SU-DHL-6 (cell line): ENCODE data around the gene PMIS2.
"Not testable (repeated sequence)": the region's sequence is repeated elsewhere in the genome, so short reads cannot be mapped to it uniquely, and the experiment has no call there.

Experiments
- CTCF ChIP-seq: fragments of 200-600 bp; sonication (generic); IDR thresholded peaks from one replicate; pipeline ENCODE4 v1.5.1; 2017; ENCODE audit warnings: antibody characterized with exemption, mild to moderate bottlenecking, low read length, moderate library complexity; ENCODE audit not compliant: insufficient read depth, poor library complexity, severe bottlenecking
- EZH2phosphoT487 ChIP-seq: fragments of 200-600 bp; sonication (generic), shearing (Covaris generic); conservative IDR thresholded peaks from 2 replicates; pipeline ENCODE4 v1.6.1; 2018; ENCODE audit warnings: mild to moderate bottlenecking, antibody characterized with exemption, low read length, moderate library complexity, mixed read lengths

DNA sequence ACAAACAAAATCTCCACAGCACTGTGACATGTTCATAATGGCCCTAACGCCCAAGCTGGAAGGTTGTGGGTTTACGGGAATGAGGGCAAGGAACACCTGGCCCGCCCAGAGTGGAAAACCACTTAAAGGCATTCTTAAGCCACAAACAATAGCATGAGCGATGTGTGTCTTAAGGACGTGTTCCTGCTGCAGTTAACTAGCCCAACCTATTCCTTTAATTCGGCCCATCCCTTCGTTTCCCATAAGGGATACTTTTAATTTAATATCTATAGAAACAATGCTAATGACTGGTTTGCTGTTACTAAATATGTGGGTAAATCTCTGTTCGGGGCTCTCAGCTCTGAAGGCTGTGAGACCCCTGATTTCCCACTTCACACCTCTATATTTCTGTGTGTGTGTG is 21.2 kb downstream of the PMIS2 start:
- not testable (repeated sequence) for TF ChIP-seq CTCF, EZH2phosphoT487
